HepG2 (cell line): ENCODE results near the gene DLL4. TPM values are rescaled to one million over a fixed set of nuclear protein-coding genes. Genes with fewer than 3 reads are reported as not detected.

Experiments
- AHDC1 ChIP-seq: sonication (generic); formaldehyde crosslinking; IDR thresholded peaks from 2 replicates; pipeline ENCODE4 v1.5.1; 2020; ENCODE audit warnings: mild to moderate bottlenecking, missing genetic modification reagents, borderline replicate concordance
- IKZF4 ChIP-seq: sonication (generic); formaldehyde crosslinking; IDR thresholded peaks from 2 replicates; pipeline ENCODE4 v1.5.1; 2020; ENCODE audit warnings: borderline replicate concordance, mild to moderate bottlenecking, low read depth, missing genetic modification reagents; ENCODE audit errors: not compliant biosample characterization
- ZFP36 ChIP-seq: fragments of 150-350 bp; IDR thresholded peaks from 2 replicates; pipeline ENCODE4 v1.6.1; 2018; ENCODE audit warnings: borderline replicate concordance, low read length, low read depth; ENCODE audit not compliant: partially characterized antibody
- ZNF224 ChIP-seq: sonication (generic); formaldehyde crosslinking; IDR thresholded peaks from 2 replicates; pipeline ENCODE4 v1.5.0; 2020; ENCODE audit warnings: mild to moderate bottlenecking, missing genetic modification reagents
- polyA plus RNA-seq, 8 experiments: library from polyadenylated mRNA; depleted of rRNA in 3 of 8; stranded (reverse) in 7 of 8; unstranded in 1 of 8; fragments of >200 nt; fragmentation: Illumina TruSeq in 4 of 8; extraction: Trizol in 4 of 8; gene quantifications; 2 replicates each; pipeline versions ENCODE4 v1.2.1 to v1.2.3, GENCODE V29; 2011 to 2016; ENCODE audit warnings: low read depth in 4 of 8, missing spikeins in 1 of 8, mixed read lengths in 1 of 8; ENCODE audit not compliant: insufficient read depth in 1 of 8
- total RNA-seq, 5 experiments: library from RNA; depleted of rRNA; stranded (reverse); fragments of >200 nt; fragmentation: Illumina TruSeq; extraction: Trizol; gene quantifications; 2 replicates each; pipeline ENCODE4 v1.2.3, GENCODE V29; 2016; ENCODE audit warnings: low read depth in 1 of 5
- TF ChIP-seq, protein P1 (sequence below): sonication (generic); formaldehyde crosslinking; IDR thresholded peaks from 2 replicates; pipeline ENCODE4 v1.5.1; 2020; ENCODE audit warnings: mild to moderate bottlenecking, missing genetic modification reagents, moderate library complexity

The DLL4 gene
- total and polyA plus RNA-seq, 2 of the 13 experiments (the other 11 are each of a cell fraction or from before 2014, with no cell fraction given), result 0.20 to 0.25 TPM

DNA sequence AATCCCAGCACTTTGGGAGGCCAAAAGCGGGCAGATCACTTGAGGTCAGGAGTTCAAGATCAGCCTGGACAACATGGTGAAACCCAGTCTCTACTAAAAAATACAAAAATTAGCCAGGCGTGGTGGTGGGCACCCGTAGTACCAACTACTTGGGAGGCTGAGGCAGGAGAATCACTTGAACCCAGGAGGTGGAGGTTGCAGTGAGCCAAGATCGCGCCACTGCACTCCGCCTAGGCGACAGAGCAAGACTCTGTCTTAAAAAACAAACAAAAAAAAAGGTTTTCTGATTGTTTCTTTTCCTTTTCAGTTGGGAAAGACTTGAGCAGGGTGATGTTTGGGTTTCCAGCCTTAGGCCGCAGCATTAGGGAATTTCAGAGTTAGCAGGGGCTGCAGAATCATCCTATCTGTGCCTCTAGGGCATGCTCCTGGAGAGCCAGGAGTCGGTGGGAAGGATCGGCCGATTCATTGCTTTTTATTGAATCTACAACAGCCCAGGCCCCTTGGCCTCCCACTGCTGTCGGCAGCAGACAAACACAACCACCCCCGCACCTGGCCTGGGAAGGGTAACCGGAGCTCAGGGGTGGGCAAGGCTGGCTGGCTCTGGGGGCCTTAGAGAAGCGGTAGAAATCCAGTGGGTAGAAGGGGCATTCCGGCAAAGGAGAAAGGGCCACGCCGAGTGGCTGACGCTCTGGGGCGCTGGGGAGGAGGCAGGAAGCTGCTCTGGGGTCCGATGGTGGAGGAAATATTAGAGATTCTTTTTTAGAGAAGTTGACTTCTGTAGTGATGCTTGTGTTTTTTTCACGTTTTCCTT is 30.4 kb downstream of the DLL4 start (continued):
- TF ChIP-seq ZFP36 (no peak), IKZF4 (CRISPR knock-in tag) (no peak), AHDC1 (CRISPR knock-in tag) (no peak), ZNF224 (CRISPR knock-in tag) (no peak)
- TF ChIP-seq, protein P1, sequence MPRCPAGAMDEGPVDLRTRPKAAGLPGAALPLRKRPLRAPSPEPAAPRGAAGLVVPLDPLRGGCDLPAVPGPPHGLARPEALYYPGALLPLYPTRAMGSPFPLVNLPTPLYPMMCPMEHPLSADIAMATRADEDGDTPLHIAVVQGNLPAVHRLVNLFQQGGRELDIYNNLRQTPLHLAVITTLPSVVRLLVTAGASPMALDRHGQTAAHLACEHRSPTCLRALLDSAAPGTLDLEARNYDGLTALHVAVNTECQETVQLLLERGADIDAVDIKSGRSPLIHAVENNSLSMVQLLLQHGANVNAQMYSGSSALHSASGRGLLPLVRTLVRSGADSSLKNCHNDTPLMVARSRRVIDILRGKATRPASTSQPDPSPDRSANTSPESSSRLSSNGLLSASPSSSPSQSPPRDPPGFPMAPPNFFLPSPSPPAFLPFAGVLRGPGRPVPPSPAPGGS (CRISPR knock-in tag), result no peak
